PC-9 (cell line): ENCODE data around the gene LRRC4C.
A peak's percentile ranks its signal among the peaks of the same experiment; 100 is the strongest.

Experiments
- CTCF ChIP-seq: fragments of 200-600 bp; sonication (generic); conservative IDR thresholded peaks from 2 replicates; pipeline ENCODE4 v1.6.1; 2017; ENCODE audit warnings: mixed run types, antibody characterized with exemption, mild to moderate bottlenecking, moderate library complexity
- EZH2 ChIP-seq: fragments of 200-600 bp; sonication (generic); IDR thresholded peaks from 2 replicates; pipeline ENCODE4 v1.8.0; 2017; ENCODE audit warnings: antibody characterized with exemption, low read depth

GRCh38 chr11:41461057-41461681 is 1.7 kb upstream of the LRRC4C start:
- TF ChIP-seq CTCF = peak; percentile 90
- TF ChIP-seq EZH2 = no peak
